ENCODE results near the gene C6. TPM values are rescaled to one million over a fixed set of nuclear protein-coding genes. Genes with fewer than 3 reads are reported as not detected.

C6 gene
- total RNA-seq, 2 donors from 2014 or later: 40.7 to 50.8 TPM

DNA sequence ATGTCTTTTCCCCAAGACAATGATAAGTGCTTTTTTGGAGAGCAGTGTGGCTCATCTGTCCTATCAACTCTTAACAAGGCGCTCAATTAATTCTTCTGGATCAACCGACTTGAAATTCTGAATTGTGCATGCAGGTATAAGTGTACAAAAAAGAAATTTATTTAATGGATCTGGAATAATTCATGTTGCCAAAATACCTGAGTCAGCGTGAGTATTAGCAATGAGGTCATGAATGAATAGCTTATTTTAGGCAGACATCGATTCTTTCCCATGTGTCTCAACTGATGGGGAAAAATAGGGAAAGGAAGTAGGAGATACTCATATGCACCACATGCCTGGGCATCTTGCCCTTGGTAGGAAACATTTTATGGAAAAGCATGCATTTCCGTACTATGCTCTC lies 68.0 kb downstream of the C6 start:
- Histone ChIP-seq H3K4me1 (no peaks in the 10 kb centered on the region), H3K27ac (no peak overlapping the region), H3K9me3 (no peaks in the 10 kb centered on the region), H3K27me3 (no peaks in the 10 kb centered on the region), H3K4me3 (no peak overlapping the region), H3K36me3 (replicated peaks in 1 of 2; ENCODE audit: insufficient read depth in 1 of 2, low read depth in 2 of 2) (peaks cover 0 to 4% of the 10 kb centered on the region in 2 donors)
- ATAC-seq (no peak), DNase-seq (no peak)
- intact Hi-C loops (cut with DNase I): no loop called here
- WGBS, 2 donors: 90 to 95% methylated on average over 5 of the region's 5 CpGs
- TF ChIP-seq, protein P1, sequence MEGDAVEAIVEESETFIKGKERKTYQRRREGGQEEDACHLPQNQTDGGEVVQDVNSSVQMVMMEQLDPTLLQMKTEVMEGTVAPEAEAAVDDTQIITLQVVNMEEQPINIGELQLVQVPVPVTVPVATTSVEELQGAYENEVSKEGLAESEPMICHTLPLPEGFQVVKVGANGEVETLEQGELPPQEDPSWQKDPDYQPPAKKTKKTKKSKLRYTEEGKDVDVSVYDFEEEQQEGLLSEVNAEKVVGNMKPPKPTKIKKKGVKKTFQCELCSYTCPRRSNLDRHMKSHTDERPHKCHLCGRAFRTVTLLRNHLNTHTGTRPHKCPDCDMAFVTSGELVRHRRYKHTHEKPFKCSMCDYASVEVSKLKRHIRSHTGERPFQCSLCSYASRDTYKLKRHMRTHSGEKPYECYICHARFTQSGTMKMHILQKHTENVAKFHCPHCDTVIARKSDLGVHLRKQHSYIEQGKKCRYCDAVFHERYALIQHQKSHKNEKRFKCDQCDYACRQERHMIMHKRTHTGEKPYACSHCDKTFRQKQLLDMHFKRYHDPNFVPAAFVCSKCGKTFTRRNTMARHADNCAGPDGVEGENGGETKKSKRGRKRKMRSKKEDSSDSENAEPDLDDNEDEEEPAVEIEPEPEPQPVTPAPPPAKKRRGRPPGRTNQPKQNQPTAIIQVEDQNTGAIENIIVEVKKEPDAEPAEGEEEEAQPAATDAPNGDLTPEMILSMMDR (IDR thresholded peaks at IDR 0.05): no peak
- TF ChIP-seq POLR2A (IDR thresholded peaks at IDR 0.05): no peak

- WGBS, 2 donors: 71 to 91% methylated on average over 3 of the region's 3 CpGs
- Histone ChIP-seq H3K36me3 (replicated peaks in 1 of 2; ENCODE audit: insufficient read depth in 1 of 2, low read depth in 2 of 2) (peaks cover 0 to 2% of the 10 kb centered on the region in 2 donors), H3K27me3 (no peaks in the 10 kb centered on the region), H3K9me3 (no peaks in the 10 kb centered on the region), H3K27ac (no peak overlapping the region), H3K4me1 (no peaks in the 10 kb centered on the region), H3K4me3 (no peak overlapping the region)
- intact Hi-C loops (cut with DNase I): no loop called here
- ATAC-seq (no peak), DNase-seq (no peak)
- TF ChIP-seq POLR2A (IDR thresholded peaks at IDR 0.05): no peak
- TF ChIP-seq, protein P1 (IDR thresholded peaks at IDR 0.05): no peak
These were observed 70.0 kb downstream of the C6 start for GRCh38 chr5:41143131-41143901.

DNA sequence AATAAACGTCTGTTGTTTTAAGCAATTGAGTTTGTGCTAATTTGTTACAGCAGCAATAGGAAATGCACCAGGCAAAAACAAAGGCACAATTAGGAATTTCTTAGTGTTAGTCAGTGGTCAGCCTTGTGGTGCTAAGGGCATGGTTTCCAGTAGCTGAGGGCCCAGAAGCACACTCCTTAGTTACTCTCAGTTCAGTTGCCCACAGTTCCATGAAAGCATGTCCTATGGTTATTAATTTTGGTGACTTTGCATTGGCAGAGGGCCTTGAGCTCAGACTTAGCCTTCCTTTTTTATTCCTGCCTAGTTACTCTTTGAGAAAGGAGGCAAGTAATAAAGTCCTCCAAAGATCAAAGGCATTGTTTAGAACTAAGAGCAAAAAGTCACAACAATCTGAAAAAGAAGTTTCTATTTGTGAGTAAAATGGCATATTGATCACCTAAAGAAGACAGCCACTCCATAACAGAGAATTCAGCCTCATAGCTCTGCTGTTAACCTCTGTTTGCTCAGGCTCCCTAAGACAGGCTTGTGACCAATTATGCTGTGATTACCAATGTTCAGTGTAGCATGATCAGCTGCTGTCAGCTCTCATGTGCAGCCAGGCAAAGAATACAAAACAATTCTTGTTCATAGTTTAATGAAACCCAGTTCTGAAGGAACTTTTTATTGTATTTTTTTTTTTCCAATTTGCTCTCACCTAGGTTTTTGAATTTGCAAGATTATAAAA lies 85.2 kb downstream of the C6 start:
- no peaks in the 10 kb centered on the region for H3K36me3 ChIP-seq (replicated peaks in 1 of 2; ENCODE audit: insufficient read depth in 1 of 2, low read depth in 2 of 2)
- TF ChIP-seq POLR2A (IDR thresholded peaks at IDR 0.05): no peak
- TF ChIP-seq, protein P1 (IDR thresholded peaks at IDR 0.05): no peak
- WGBS, 2 donors: 32 to 42% methylated on average over 1 of the region's 1 CpG
- ATAC-seq (no peak), DNase-seq (no peak)
- H3K4me1 ChIP-seq: no peaks in the 10 kb centered on the region
- no peaks in the 10 kb centered on the region for H3K27me3 ChIP-seq
- H3K9me3 ChIP-seq: no peaks in the 10 kb centered on the region
- H3K4me3 ChIP-seq: no peak overlapping the region
- intact Hi-C loops (cut with DNase I): no loop called here
- no peak overlapping the region for H3K27ac ChIP-seq

GRCh38 chr5:41122459-41122858 lies 90.9 kb downstream of the C6 start:
- no peak for DNase-seq
- Histone ChIP-seq H3K27me3 (no peaks in the 10 kb centered on the region), H3K27ac (no peak overlapping the region), H3K9me3 (no peaks in the 10 kb centered on the region), H3K4me3 (no peak overlapping the region), H3K4me1 (no peaks in the 10 kb centered on the region), H3K36me3 (replicated peaks in 1 of 2; ENCODE audit: insufficient read depth in 1 of 2, low read depth in 2 of 2) (no peaks in the 10 kb centered on the region)
- ATAC-seq: no peak
- WGBS, 2 donors: 81% methylated on average over 7 of the region's 7 CpGs
- intact Hi-C loops (cut with DNase I): no loop called here
- no peak for TF ChIP-seq POLR2A (IDR thresholded peaks at IDR 0.05)
- TF ChIP-seq, protein P1 (IDR thresholded peaks at IDR 0.05): no peak

Measured in body of pancreas (tissue), 4 donors.